Adrenal gland (tissue), 12 donors: ENCODE results near the gene MTG2. TPM values are rescaled to one million over a fixed set of nuclear protein-coding genes. Genes with fewer than 3 reads are reported as not detected.

ENCODE experiments used
- DNase-seq, 7 donors: peaks; one replicate each; pipeline ENCODE4 v3.0.0-alpha.2; 2019 to 2020
- H3K27ac ChIP-seq, 5 donors: fragments of 200-600 bp; sonication (generic) in 4 of 5; 1 replicate in 3 of 5; 2 replicates in 2 of 5; pipeline versions ENCODE4 v1.5.1 to v1.8.0; 2016 to 2020; ENCODE audit warnings: mild to moderate bottlenecking in 1 of 5
- H3K27me3 ChIP-seq: fragments of 200-600 bp; 2 replicates; pipeline ENCODE4 v1.8.0; 2021
- H3K36me3 ChIP-seq, 2 donors: fragments of 200-600 bp; replicated peaks in 1 of 2; 1 replicate in 1 of 2; 2 replicates in 1 of 2; pipeline versions ENCODE4 v1.5.1 to v1.8.0; 2018 to 2022
- H3K4me1 ChIP-seq, 2 donors: fragments of 200-600 bp; replicated peaks in 1 of 2; 1 replicate in 1 of 2; 2 replicates in 1 of 2; pipeline versions ENCODE4 v1.5.1 to v1.8.0; 2018 to 2021
- H3K4me3 ChIP-seq, 4 donors: fragments of 200-600 bp; sonication (generic) in 3 of 4; one replicate each; pipeline ENCODE4 v1.5.1; 2016 to 2018
- H3K9me3 ChIP-seq, 3 donors: fragments of 200-600 bp; sonication (generic) in 1 of 3; replicated peaks in 1 of 3; 1 replicate in 2 of 3; 2 replicates in 1 of 3; pipeline versions ENCODE4 v1.5.1 to v1.8.0; 2016 to 2021
- CTCF ChIP-seq, 6 experiments: fragments of 450-650 bp in 4 of 6; fragments of 200-600 bp in 2 of 6; sonication (generic) in 1 of 6; IDR thresholded peaks; 1 replicate in 5 of 6; 2 replicates in 1 of 6; pipeline versions ENCODE4 v1.5.1 to v1.8.0; 2016 to 2021; ENCODE audit warnings: antibody characterized with exemption in 6 of 6, mild to moderate bottlenecking in 2 of 6, moderate library complexity in 1 of 6
- POLR2A ChIP-seq, 2 donors: fragments of 450-650 bp; IDR thresholded peaks; one replicate each; pipeline ENCODE4 v1.6.1; 2017; ENCODE audit warnings: antibody characterized with exemption in 2 of 2, mild to moderate bottlenecking in 2 of 2, moderate library complexity in 1 of 2
- WGBS, 4 donors: extraction: QIAGEN DNeasy Blood & Tissue Kit in 2 of 4; methylation state at CpG; one replicate each; pipeline versions ENCODE4 v1.1.5 to v1.1.7; 2013 to 2017; 5-methylcytosine and 5-hydroxymethylcytosine counted together
- intact Hi-C, 2 donors: fragments of 100-400 bp; cut with DNase I; formaldehyde crosslinking; loops; one replicate each; pipeline versions ENCODE4 v1.14.1 to v1.15.0; 2022 to 2023
- polyA plus RNA-seq, 3 donors: library from polyadenylated mRNA; stranded (reverse); fragments of 200-250 nt in 2 of 3; fragments of 350-450 nt in 1 of 3; fragmentation: Illumina TruSeq in 1 of 3; extraction: RNeasy Lipid Tissue Mini Kit (QIAGEN cat#74804) in 1 of 3; gene quantifications; one replicate each; pipeline ENCODE4 v1.2.3, GENCODE V29; 2013 to 2014
- total RNA-seq, 9 donors: library from RNA; depleted of rRNA in 4 of 9; stranded (reverse); fragments of >200 nt in 4 of 9; fragments of 120-200 nt in 1 of 9; fragmentation: NEBNext Ultra II Directional in 1 of 9; extraction: Animal tissue kit (Norgen Biotek cat#: 25700) in 1 of 9; gene quantifications; one replicate each; pipeline versions ENCODE4 v1.1.0 to v1.2.4, GENCODE V29; 2013 to 2023
- donor health status: healthy with polysubstance abuse.
- donor health status: Bipolar disorder and iron deficiency.
- donor health status: DM: yes; HTN: yes; CAD: no.
- donor health status: DM: no; HTN: no; CAD: no.
- donor health status: DM: no; HTN: no; CAD: no.
- donor health status: DM: yes; HTN: yes; CAD: no.

MTG2 gene
- total and polyA plus RNA-seq, 12 donors: 11.5 to 90.4 (median 47.2) TPM

GRCh38 chr20:62246872-62247652 lies 64.2 kb downstream of the MTG2 start:
- 40 to 60% (median 50%) methylated on average over 13 to 22 of the region's 22 CpGs for WGBS, 4 donors
- DNase-seq: peak; percentile 41 to 87 (median 76)
- Histone ChIP-seq H3K27me3 (no peaks in the 10 kb centered on the region), H3K36me3 (peaks cover 0 to 3% of the 10 kb centered on the region in 2 donors), H3K27ac (peak overlapping the region in 3 of 5 donors; percentile 10 to 83 (median 44)), H3K9me3 (no peaks in the 10 kb centered on the region), H3K4me3 (no peak overlapping the region), H3K4me1 (peaks cover 7 to 15% of the 10 kb centered on the region in 2 donors)
- TF ChIP-seq CTCF (IDR thresholded peaks at IDR 0.05) (no peak), POLR2A (IDR thresholded peaks at IDR 0.05) (no peak)
- intact Hi-C loops: no loop called here

GRCh38 chr20:62248890-62249560 lies 66.2 kb downstream of the MTG2 start:
- intact Hi-C loops: no loop called here
- WGBS, 4 donors: 78 to 87% (median 80%) methylated on average over 6 of the region's 6 CpGs
- Histone ChIP-seq H3K9me3 (no peaks in the 10 kb centered on the region), H3K36me3 (no peaks in the 10 kb centered on the region), H3K4me1 (peaks cover 7 to 15% of the 10 kb centered on the region in 2 donors), H3K4me3 (no peak overlapping the region), H3K27me3 (no peaks in the 10 kb centered on the region), H3K27ac (no peak overlapping the region)
- no peak for DNase-seq
- no peak for TF ChIP-seq POLR2A (IDR thresholded peaks at IDR 0.05)

- Histone ChIP-seq H3K27ac (no peak overlapping the region), H3K9me3 (no peaks in the 10 kb centered on the region), H3K27me3 (no peaks in the 10 kb centered on the region), H3K36me3 (peaks cover 0 to 16% of the 10 kb centered on the region in 2 donors), H3K4me3 (no peak overlapping the region), H3K4me1 (peaks cover 0 to under 1% of the 10 kb centered on the region in 2 donors)
- TF ChIP-seq POLR2A (IDR thresholded peaks at IDR 0.05) (no peak), CTCF (IDR thresholded peaks at IDR 0.05) (no peak)
- no peak for DNase-seq
- intact Hi-C loops: no loop called here
- WGBS, 4 donors: 81 to 87% (median 84%) methylated on average over 22 to 26 of the region's 26 CpGs
Observed at GRCh38 chr20:62252342-62252966, 69.6 kb downstream of the MTG2 start.

Other genes starting within 250 kb of the MTG2 start
- gene TAF4, start 117.1 kb upstream of the MTG2 start, total RNA-seq: 10 to 100 TPM in 8 of 9 donors, 1 to 10 TPM in 1; 10.0 to 30.9 (median 15.6) TPM
- gene TAF4, start 117.1 kb upstream of the MTG2 start, polyA plus RNA-seq: 10 to 100 TPM in 2 of 3 donors, 1 to 10 TPM in 1; 5.2 to 12.5 (median 10.9) TPM
- 10 to 100 TPM; 26.7 to 47.0 (median 34.8) TPM for gene LSM14B, start 60.6 kb upstream of the MTG2 start, total RNA-seq
- 10 to 100 TPM; 17.6 to 23.4 (median 19.2) TPM for gene LSM14B, start 60.6 kb upstream of the MTG2 start, polyA plus RNA-seq
- gene PSMA7, start 39.6 kb upstream of the MTG2 start, total RNA-seq: 100 to 1,000 TPM; 216 to 518 (median 291) TPM
- 100 to 1,000 TPM; 175 to 292 (median 178) TPM for gene PSMA7, start 39.6 kb upstream of the MTG2 start, polyA plus RNA-seq
- gene SS18L1, start 39.3 kb upstream of the MTG2 start, total RNA-seq: 10 to 100 TPM in 8 of 9 donors, 1 to 10 TPM in 1; 9.0 to 45.7 (median 13.9) TPM
- gene SS18L1, start 39.3 kb upstream of the MTG2 start, polyA plus RNA-seq: 10 to 100 TPM in 2 of 3 donors, 1 to 10 TPM in 1; 9.2 to 36.6 (median 15.1) TPM
- gene HRH3, start 37.2 kb downstream of the MTG2 start, total RNA-seq: under 1 TPM in 2 of 9 donors, not detected in 7; 0.06 to 0.08 TPM
- under 1 TPM in 2 of 3 donors, not detected in 1; 0.13 to 0.80 TPM for gene HRH3, start 37.2 kb downstream of the MTG2 start, polyA plus RNA-seq
- gene OSBPL2, start 55.5 kb downstream of the MTG2 start, total RNA-seq: 10 to 100 TPM; 27.8 to 96.7 (median 39.3) TPM
- 10 to 100 TPM; 13.8 to 38.3 (median 18.8) TPM for gene OSBPL2, start 55.5 kb downstream of the MTG2 start, polyA plus RNA-seq
- gene ADRM1, start 120.0 kb downstream of the MTG2 start, total RNA-seq: 100 to 1,000 TPM in 7 of 9 donors, 10 to 100 TPM in 2; 87.2 to 254 (median 162) TPM
- 100 to 1,000 TPM in 1 of 3 donors, 10 to 100 TPM in 2; 50.6 to 125 (median 95.6) TPM for gene ADRM1, start 120.0 kb downstream of the MTG2 start, polyA plus RNA-seq
- gene LAMA5, start 184.3 kb downstream of the MTG2 start, total RNA-seq: 100 to 1,000 TPM in 4 of 9 donors, 10 to 100 TPM in 4, 1 to 10 TPM in 1; 2.3 to 146 (median 94.9) TPM
- gene LAMA5, start 184.3 kb downstream of the MTG2 start, polyA plus RNA-seq: 100 to 1,000 TPM in 2 of 3 donors, 1 to 10 TPM in 1; 2.0 to 537 (median 262) TPM
- 1,000 to 10,000 TPM in 8 of 9 donors, 100 to 1,000 TPM in 1; 725 to 4,794 (median 1,551) TPM for gene RPS21, start 204.1 kb downstream of the MTG2 start, total RNA-seq
- gene RPS21, start 204.1 kb downstream of the MTG2 start, polyA plus RNA-seq: 1,000 to 10,000 TPM in 2 of 3 donors, 100 to 1,000 TPM in 1; 438 to 3,024 (median 2,274) TPM
- gene CABLES2, start 224.3 kb downstream of the MTG2 start, total RNA-seq: 1 to 10 TPM; 1.5 to 5.6 (median 3.7) TPM
- gene CABLES2, start 224.3 kb downstream of the MTG2 start, polyA plus RNA-seq: 1 to 10 TPM; 2.8 to 4.1 (median 3.4) TPM
- gene RBBP8NL, start 244.5 kb downstream of the MTG2 start, total RNA-seq: not detected
- gene RBBP8NL, start 244.5 kb downstream of the MTG2 start, polyA plus RNA-seq: not detected